Measurements from ENCODE around the gene ARHGEF40.

- TF ChIP-seq EZH2 (IDR thresholded peaks at IDR 0.05; ENCODE audit: insufficient read depth, poor library complexity, severe bottlenecking) (no peak), EZH2phosphoT487 (IDR thresholded peaks at IDR 0.05; ENCODE audit: insufficient read depth, low read depth) (no peak)
Observed at GRCh38 chr14:21106176-21106497, 36.0 kb downstream of the ARHGEF40 start.

Data from GM23248 (cell line).